HG03439 (cell line): ENCODE measurements around the gene RAX2.
"Not testable (repeated sequence)": the region's sequence is repeated elsewhere in the genome, so short reads cannot be mapped to it uniquely, and the experiment has no call there.

Experiments
- ATAC-seq: cut with Tn5 transposase; IDR thresholded peaks from one replicate; pipeline ENCODE4 v1.9.1; 2021; ENCODE audit warnings: mild to moderate bottlenecking, moderate library complexity; ENCODE audit not compliant: unreplicated experiment

Gene RAX2

DNA sequence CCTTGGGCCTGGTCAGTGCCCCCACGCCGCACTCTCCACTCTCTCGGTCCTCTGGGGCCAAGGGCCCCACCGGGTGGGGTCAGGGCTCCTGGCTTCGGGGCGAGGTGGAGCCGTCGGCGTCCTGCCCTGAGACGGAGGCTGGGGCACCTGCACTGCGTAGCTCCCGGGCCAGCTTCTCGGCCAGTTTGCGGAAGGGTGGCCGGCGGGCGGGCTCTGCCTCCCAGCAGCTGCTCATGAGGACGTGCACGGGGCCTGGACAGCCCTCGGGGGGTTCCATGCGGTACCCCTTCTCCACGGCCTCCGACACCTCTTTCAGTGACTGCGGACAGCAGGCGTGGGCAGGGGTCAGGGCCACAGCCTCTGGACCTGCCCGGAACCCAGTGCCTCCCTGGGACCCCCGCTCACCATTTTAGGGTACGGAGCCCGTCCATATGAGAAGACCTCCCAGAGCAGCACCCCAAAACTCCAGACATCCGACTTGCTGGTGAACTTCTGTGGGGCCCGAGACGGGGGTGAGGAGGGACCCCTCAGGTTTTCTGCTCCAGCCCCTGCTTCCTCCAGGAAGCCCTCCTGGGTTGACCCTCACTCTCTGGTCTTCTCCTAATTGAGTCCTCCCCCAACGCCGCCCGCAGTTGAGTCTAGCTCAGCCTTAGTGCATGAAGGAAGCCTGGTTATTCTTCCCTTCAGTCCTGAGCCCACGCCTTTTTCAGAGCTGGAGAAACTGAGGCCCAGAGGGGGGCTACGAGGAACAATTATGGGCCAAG lies 6.3 kb upstream of the RAX2 start:
- ATAC-seq: no peak

DNA sequence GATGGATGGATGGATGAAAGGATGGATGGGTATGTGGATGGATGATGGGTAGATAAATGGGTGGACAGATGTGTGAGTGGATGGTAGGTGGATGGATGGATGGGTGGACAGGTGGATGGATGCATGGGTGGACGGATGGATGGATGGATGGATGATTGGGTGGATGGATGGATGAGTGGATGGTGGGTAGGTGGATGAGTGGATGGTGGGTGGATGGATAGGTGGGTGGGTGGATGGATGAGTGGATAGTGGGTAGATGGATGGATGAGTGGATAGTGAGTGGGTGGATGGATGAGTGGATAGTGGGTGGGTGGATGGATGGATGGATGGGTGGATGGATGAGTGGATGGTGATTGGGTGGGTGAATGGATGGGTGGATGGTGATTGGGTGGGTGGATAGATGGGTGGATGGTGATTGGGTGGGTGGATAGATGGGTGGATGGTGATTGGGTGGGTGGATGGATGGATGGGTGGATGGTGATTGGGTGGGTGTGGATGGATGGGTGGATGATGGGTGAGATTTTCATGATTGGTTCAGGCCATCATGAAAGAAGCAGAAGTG lies 4.5 kb upstream of the RAX2 start:
- ATAC-seq: no peak

DNA sequence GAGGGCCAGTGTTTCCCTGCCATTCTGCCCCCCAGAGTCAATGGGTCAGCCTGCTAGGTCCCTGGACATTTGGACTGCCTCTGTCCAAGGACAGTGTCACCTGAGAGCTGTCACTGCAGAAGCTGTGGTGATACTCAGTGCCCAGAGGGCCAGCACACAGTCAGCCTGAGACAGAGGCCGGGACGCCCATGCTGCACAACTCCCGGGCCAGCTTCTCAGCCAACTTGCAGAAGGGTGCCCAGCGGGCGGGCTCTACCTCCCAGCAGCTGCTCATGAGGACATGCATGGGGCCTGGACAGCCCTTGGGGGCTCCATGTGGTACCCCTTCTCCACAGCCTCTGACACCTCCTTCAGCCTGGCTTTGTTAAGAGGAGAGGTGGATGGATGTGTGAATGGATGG lies 3.8 kb upstream of the RAX2 start:
- no peak for ATAC-seq

DNA sequence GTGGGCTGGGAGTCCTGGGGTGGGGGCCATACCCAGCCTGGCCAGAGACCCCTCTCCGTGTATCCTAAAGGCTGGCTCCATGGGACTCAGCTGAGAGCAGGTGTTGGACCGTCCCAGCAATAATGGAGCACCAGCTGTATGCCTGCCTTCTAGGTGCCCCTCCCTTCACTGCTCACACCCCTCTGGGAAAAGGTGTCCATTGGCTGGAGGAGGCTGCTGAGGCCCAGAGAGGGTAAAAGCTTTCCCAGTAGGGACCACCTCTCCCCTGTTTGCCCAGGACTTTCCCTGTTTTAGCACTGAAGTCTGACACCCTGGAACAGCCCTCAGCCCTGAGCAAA lies 3.3 kb upstream of the RAX2 start:
- no peak for ATAC-seq

DNA sequence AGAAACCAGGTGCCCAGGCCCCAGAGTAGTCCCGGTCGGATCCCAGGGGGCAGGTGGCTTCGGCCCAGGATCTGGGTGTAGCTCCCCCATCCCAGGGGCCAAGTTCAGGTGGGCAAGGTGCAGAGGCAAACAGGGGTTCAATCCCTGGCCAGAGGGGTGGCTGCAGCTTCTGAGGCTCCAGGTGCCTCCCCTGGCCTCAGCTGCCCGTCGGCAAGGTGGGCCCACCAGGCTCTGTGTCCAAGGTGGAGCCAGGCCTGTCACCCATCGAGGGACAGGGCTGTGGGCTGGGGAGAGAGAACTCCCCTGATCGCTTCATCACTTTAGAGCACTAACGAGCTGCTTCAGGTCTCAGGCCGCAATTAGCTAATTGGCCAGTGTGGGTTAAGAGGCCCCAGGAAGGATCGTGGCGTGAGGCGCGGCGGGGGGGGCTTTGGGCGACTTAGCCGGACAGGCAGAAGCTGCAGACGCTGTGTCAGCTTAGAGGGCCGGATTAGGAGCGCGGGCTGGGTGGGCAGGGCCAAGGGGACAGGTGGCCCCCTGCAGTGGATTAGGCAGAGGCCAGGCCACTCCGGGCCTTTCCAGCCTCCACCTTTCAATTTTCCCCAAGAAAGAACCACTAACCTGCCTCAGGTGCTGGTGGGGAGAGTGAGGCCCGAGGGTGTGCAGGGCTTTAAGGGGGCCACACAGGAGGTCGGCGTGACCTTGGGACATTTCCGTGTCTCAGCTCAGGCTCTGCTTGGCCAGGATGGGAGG lies 2.8 kb upstream of the RAX2 start:
- no peak for ATAC-seq

DNA sequence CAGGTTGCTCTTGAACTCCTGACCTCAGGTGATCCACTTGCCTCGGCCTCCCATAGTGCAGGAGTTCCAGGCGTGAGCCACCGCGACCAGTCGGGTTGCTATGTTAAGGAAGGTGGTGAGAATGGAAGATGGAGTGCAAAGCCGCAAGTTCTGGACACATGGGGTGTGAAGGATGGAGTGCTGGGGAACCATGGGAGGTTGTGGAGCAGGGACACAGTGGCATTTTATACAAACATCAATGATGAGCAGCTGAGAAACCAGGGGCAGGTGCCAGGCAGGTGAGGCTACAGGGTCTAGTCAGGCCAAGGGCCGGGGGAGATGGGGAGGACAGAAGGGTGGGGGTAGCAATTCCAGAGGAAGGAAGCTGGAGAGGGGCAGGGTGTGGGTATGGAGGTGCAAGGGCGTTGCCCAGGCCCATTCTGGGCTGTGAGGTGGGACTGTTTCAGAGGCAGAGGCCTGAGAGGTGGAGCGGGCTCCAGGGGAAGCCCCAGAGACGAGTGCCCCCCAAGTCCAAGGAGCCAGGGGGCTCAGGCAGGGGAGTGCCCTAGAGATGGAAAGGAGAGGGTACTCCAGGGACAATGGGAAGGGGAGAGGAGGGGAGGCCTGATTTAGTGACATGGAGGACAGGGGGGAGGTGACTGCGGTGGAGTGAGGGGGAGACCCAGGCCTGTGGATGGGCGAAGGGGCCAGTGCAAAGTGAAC lies 1.9 kb upstream of the RAX2 start:
- ATAC-seq: no peak

DNA sequence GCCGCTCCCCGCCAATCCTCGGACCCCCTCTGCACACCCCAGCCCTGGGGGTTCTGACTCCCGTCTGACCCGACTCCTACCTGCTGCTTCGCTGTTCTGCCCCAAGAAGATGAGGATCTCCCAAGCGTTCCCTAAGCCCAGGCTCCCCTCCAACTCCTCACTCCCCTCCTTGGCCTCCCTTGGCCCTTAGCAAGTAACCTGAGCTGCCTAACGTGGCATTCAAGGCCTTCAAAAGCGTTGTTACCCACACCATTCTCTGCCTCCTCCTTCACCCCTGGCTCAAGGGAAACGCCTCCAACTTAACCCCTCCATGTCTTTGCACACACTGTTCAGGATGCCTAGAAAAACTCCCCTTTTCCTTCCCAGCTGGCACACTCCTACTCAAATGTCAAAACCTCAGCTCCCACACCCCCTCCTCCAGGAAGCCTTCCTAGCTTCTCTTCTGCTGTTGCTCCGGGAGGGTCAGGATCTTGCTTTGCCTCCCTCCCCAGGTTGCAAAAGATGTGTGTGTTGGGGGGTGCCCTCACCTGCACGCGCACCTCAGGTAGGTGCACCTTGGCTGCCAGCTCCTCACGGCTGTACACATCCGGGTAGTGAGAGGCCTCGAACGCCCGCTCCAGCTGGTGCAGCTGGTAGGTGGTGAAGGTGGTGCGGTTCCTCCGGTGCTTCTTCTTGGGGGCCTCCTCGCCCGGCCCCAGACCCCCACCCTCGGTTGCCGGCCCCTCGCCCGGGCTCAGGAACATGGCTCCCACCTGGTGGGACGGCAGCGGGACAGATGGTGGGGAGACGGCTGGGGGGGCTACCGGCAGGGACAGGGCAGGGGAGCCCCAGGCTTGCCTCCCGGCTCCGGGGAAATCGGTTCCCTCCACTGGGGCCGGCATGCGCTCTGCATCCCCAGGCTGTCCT lies 775 bp downstream of the RAX2 start:
- ATAC-seq: no peak

DNA sequence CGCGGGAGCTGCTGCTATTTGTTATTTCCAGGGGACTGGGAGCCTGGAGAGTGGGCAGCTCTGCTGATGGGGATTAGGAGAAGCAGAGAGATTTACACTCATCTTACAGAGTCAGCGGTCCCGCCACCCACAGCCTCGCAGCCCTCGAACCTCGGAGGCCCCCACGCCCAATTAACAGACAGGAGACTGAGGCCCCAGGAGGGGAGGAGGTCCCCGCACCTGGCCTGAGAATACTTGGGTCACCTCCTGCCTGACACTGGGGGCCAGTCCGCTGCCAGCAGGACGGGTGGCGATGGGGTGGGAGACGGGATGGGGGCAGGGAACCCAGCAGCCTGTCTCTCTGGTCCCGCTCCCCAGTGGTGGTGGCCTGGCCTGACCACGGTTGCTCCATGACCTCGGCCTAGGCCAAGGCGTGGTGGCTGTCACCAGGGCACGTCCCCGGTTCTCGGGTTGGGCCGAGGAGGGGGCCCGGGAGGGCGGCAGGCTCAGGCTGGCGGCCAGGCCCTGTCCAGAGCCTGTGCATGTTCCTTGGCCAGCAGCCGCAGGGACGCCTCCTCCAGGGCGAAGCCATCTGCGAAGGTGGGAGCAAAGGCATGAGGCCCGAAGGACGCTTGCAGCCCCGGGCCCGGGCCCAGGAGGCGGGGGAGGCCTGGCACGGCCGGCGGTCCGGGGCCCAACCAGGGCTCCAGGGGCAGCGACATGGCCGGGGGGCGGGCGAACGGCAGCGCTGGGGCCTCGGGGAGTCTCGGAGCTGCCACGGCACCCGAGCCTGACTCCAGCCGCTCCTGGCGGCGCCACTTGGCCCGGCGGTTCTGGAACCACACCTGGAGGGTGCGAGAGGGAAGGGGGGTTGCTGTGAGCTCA lies 1.7 kb downstream of the RAX2 start:
- ATAC-seq: no peak

DNA sequence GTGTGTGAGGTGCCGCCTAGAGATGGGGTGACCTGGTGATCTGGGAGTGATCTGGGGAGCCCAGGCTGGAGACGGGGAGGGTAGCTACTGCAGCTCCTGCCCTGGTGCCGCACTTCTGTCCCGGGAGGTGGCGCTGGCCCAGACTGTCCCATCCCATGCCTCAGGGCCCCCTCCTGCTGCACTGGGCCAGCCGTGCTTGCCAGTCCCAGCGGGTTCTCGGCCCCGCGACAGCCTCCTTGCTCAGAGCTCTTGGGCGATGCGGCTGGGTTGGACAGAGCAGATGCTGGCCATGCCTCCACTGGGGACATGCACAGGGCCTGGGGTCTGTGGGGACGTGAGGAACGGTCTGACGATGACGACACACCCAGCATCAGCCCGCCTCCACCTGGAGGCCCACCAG lies 2.5 kb downstream of the RAX2 start:
- ATAC-seq: no peak

DNA sequence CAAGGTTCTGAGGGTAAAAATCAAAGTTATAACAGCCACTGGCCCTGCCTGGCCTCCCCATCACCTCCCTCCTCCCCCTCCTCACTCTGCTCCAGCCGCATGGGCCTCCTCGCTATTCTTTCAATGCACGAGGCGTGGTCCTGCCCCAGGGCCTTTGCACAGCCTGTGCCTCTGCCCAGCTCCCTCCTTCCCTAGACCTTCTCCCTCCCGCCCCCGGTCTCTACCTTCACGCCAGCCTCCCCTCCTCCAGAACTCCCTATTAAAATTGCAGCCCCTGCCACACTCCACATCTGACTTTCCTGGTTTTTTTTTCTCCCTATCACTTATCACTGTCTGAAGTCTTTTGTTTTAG lies 3.3 kb downstream of the RAX2 start:
- ATAC-seq: no peak

DNA sequence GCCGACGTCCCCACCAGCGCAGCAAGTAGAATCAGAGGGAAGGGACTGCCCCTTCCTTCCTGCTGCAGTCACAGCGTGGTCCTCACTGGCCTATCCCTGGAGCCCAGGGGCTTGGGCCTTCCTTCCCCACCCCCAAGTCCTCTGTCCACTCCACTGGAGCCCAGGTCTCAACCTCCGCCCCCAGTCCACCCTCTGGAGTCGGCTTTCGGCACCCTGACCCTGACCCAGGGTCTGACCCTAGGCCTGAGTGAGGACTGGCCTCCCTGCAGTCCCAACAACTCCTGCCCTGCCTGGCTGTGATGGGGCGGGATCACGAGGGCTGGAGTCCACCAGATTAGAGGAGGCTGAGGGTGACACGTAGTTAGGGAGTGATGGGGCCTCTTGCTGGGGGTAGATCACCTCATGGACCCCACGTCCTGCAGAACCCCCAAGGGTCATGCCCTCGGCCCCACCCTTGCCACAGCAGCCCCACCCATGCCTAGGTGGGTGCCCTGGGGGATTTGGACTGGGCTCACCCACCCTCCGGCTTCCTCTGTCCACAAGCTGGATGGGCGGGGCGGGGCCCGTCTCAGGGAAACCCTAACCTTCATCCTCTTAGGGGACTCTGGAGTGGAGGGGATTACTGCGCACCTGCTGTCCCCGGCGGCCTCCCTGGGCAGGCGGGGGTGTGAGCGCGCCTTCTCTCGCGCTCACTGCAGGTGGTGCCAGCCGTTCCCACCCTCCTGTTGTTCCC lies 3.8 kb downstream of the RAX2 start:
- no peak for ATAC-seq

DNA sequence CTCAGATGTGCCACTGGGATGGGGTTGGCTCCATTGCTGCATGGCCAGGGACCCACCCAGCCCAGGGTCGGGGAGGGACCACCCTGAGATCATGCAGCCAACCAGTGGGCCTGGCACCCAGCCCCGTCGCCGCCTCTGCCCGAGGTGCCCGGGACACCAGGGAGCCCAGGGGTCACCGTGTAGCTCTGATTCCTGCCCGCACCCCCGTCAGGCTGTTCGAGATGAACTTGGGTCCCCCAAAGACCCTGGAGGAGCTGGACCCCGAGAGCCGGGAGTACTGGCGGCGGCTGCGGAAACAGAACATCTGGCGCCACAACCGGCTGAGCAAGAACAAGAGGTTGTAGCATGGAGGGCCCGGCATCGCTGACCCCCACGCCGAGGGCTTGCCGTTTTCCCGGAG lies 5.0 kb downstream of the RAX2 start:
- ATAC-seq: no peak

DNA sequence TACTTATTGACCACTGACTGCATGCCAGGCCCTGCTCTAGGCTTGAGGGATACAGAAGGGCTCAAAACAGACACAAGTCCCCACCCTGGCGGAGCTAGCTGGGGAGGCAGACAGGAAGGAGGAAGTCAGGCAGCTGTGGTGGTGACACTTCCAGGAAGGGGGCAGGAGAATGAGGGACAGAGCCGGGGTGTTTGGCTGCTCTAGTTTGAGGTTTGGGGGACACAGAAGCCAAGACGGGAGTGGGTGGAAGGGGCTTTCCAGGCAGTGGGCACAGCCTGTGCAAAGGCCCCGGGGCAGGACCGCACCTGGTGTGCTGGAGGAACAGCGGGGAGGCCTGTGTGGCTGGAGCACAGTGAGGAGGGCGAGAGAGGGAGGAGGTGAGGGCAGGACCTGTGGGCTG lies 5.5 kb downstream of the RAX2 start:
- ATAC-seq: no peak

DNA sequence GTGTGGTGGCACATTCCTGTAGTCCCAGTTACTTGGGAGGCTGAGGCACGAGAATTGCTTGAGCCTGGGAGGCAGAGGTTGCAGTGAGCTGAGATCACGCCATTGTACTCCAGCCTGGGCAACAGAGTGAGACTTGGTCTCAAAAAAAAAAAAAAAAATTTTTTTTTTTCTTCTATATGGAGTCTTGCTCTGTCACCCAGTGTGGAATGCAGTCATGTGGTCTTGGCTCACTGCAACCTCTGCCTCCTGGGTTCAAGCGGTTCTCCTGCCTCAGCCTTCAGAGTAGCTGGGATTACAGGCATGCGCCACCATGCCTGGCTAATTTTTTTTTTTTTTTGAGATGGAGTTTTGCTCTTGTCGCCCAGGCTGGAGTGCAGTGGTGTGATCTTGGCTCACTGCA lies 6.3 kb downstream of the RAX2 start:
- not testable (repeated sequence) for ATAC-seq

DNA sequence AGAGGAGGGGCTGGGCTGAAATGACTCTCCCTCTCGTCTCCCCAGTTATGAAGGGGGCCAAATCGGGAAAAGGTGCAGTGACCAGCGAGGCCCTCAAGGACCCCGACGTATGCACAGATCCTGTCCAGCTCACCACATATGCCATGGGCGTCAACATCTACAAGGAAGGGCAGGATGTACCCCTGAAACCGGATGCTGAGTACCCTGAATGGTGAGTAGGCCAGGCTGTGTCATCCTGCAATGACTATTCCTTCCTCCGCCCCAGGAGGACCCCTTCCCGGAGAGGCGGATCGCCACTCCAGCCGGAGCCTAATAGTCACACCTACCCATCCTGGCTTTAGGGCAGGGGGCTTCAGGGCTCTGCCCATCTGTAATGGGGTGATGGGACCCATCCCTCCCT lies 6.9 kb downstream of the RAX2 start:
- no peak for ATAC-seq

DNA sequence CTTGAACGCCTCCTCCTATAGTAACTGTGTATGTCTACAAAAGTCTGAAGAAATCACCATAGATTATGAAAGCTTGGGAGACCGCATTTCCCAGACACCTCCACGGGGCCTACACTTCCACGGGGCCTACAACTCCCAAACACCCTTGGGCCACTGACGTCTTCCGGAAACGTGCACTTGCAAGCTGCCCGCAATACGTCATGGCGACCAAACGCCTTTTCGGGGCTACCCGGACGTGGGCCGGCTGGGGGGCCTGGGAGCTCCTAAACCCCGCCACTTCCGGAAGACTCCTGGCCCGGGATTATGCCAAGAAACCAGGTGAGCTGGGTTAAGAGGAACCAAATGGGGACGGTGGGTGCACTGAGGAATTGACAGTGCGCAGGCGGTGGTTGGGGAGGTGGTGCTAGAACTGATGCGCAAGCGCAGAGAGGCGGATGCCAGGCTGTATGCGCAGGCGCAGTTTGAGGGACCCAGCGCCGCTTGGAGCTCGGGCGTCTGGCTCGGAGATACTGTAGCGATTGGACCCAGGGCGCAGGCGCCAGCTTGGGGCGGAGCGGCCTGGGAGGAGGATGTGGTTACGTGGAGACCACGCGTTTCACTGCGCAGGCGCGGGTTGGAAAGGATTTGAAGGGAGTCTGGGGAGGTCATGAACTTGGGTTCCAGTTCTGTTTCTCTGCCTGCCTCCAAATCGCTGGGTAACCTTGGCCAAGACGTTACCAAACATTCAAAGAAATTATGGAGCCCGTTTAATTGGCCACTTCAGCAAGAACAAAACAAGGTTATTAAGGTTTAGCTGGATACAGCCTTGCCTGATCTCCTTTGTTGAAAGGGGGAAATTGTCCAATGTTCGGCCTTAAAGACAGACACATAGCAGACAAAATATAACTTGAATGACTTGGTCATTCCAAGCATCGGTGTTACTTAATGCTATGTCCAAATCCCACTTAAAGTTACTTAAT lies 9.2 kb downstream of the RAX2 start, which contains the start of gene MRPL54:
MRPL54 (plus strand) TSS at position 182 of the 959 bp plus-strand sequence; CDS start at position 201, 19 bp downstream.
- ATAC-seq: peak; percentile 74

DNA sequence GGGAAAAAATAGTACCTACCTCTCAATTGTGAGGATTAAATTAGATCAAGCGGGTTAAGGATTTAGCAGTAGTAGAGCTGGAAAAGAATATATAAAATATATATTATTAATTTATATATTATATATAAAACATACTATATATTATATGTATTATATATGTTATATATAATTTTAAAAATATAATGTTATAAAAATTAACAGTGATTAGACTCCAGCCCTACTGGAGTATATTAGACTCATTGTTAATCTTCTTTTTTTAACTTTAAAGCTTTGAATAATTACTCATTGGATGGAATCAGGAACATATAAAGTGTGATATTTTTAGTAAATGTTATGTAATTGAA lies 9.9 kb downstream of the RAX2 start:
- no peak for ATAC-seq
